Measurements from ENCODE around the gene PSORS1C2. TPM values are rescaled to one million over a fixed set of nuclear protein-coding genes. Genes with fewer than 3 reads are reported as not detected.

The PSORS1C2 gene
- total RNA-seq, 1 donor from 2014 or later: not detected

GRCh38 chr6:31174378-31174777 is 35.5 kb upstream of the PSORS1C2 start:
- H3K4me1 ChIP-seq: peaks cover 6% of the 10 kb centered on the region
- H3K9me3 ChIP-seq: no peaks in the 10 kb centered on the region
- TF ChIP-seq POLR2A (IDR thresholded peaks at IDR 0.05) (no peak), CTCF (IDR thresholded peaks at IDR 0.05) (no peak), POLR2AphosphoS5 (IDR thresholded peaks at IDR 0.05; ENCODE audit: insufficient read depth in 1 of 2, low read depth in 1 of 2) (no peak)
- H3K4me3 ChIP-seq: no peak overlapping the region
- H3K27me3 ChIP-seq: no peaks in the 10 kb centered on the region
- no peak for DNase-seq (ENCODE audit: extremely low spot score in 2 of 2)
- H3K36me3 ChIP-seq: no peaks in the 10 kb centered on the region
- no peak overlapping the region for H3K27ac ChIP-seq
- intact Hi-C loops (cut with DNase I): no loop called here

- Histone ChIP-seq H3K27ac (no peak overlapping the region), H3K9me3 (no peaks in the 10 kb centered on the region)
Measured at GRCh38 chr6:31173406-31173805, 34.5 kb upstream of the PSORS1C2 start.

GRCh38 chr6:31172973-31173384 is 34.1 kb upstream of the PSORS1C2 start:
- DNase-seq (ENCODE audit: extremely low spot score in 2 of 2): no peak
- no peaks in the 10 kb centered on the region for H3K36me3 ChIP-seq
- intact Hi-C loops (cut with DNase I): no loop called here
- no peak overlapping the region for H3K27ac ChIP-seq
- no peaks in the 10 kb centered on the region for H3K4me1 ChIP-seq
- no peaks in the 10 kb centered on the region for H3K27me3 ChIP-seq
- no peak for TF ChIP-seq POLR2AphosphoS5 (IDR thresholded peaks at IDR 0.05; ENCODE audit: insufficient read depth in 1 of 2, low read depth in 1 of 2)
- no peak overlapping the region for H3K4me3 ChIP-seq
- no peaks in the 10 kb centered on the region for H3K9me3 ChIP-seq

More at GRCh38 chr6:31173406-31173805, 34.5 kb upstream of the PSORS1C2 start:
- Histone ChIP-seq H3K36me3 (no peaks in the 10 kb centered on the region), H3K4me1 (no peaks in the 10 kb centered on the region), H3K27me3 (no peaks in the 10 kb centered on the region), H3K4me3 (no peak overlapping the region)
- DNase-seq (ENCODE audit: extremely low spot score in 2 of 2): no peak
- no peak for TF ChIP-seq CTCF (IDR thresholded peaks at IDR 0.05)
- no peak for TF ChIP-seq POLR2A (IDR thresholded peaks at IDR 0.05)
- TF ChIP-seq POLR2AphosphoS5 (IDR thresholded peaks at IDR 0.05; ENCODE audit: insufficient read depth in 1 of 2, low read depth in 1 of 2): no peak
- intact Hi-C loops (cut with DNase I): no loop called here

- H3K27ac ChIP-seq: no peak overlapping the region
- no peaks in the 10 kb centered on the region for H3K27me3 ChIP-seq
- TF ChIP-seq POLR2AphosphoS5 (IDR thresholded peaks at IDR 0.05; ENCODE audit: insufficient read depth in 1 of 2, low read depth in 1 of 2) (no peak), CTCF (IDR thresholded peaks at IDR 0.05) (no peak), POLR2A (IDR thresholded peaks at IDR 0.05) (no peak)
- DNase-seq (ENCODE audit: extremely low spot score in 2 of 2): no peak
- H3K4me3 ChIP-seq: no peak overlapping the region
- no peaks in the 10 kb centered on the region for H3K36me3 ChIP-seq
- no peaks in the 10 kb centered on the region for H3K4me1 ChIP-seq
- no peaks in the 10 kb centered on the region for H3K9me3 ChIP-seq
- intact Hi-C loops (cut with DNase I): no loop called here
Measured at GRCh38 chr6:31171931-31172905, 33.4 kb upstream of the PSORS1C2 start.

- Histone ChIP-seq H3K9me3 (no peaks in the 10 kb centered on the region), H3K4me3 (no peak overlapping the region), H3K36me3 (no peaks in the 10 kb centered on the region), H3K27ac (no peak overlapping the region), H3K27me3 (no peaks in the 10 kb centered on the region), H3K4me1 (no peaks in the 10 kb centered on the region)
- no peak for DNase-seq (ENCODE audit: extremely low spot score in 2 of 2)
- intact Hi-C loops (cut with DNase I): no loop called here
- TF ChIP-seq POLR2A (IDR thresholded peaks at IDR 0.05) (no peak), POLR2AphosphoS5 (IDR thresholded peaks at IDR 0.05; ENCODE audit: insufficient read depth in 1 of 2, low read depth in 1 of 2) (no peak), CTCF (IDR thresholded peaks at IDR 0.05) (no peak)
Measured at GRCh38 chr6:31170987-31171671, 32.3 kb upstream of the PSORS1C2 start.

All from vagina (tissue), 2 donors.